ENCODE measurements around the gene MYL12B. TPM values are rescaled to one million over a fixed set of nuclear protein-coding genes. Genes with fewer than 3 reads are reported as not detected.

The MYL12B gene
- total RNA-seq, 3 donors from 2014 or later (not counting 1 experiment from before 2014, with no cell fraction given): 204 to 214 (median 210) TPM

DNA sequence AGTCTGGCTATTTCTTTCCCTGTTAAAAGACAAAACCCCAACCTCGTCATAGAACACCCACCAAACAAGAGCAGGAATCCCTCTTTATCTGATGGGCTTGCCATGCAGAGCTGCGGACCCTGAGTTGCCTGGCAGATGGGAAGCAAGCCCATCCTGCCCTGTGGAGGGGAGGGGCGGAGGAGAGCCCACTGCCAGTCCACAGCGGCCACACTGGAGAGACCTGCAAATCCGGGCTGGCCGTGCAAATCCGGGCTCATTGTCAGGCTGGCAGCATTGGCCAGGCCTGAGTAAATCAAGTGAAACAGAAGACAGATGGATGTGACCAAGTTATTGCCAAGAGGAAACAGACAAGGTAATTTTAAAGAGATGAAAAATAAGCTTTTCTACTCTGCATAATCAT is 22.0 kb downstream of the MYL12B start:
- H3K9me3 ChIP-seq (ENCODE audit: control insufficient read depth, insufficient read depth, low read length): no peaks in the 10 kb centered on the region
- Mint-ChIP-seq H3K36me3 (peaks cover 3% of the 10 kb centered on the region), H3K27me3 (ENCODE audit: low read depth in 2 of 2) (no peaks in the 10 kb centered on the region), H3K4me1 (peaks cover 0 to 6% of the 10 kb centered on the region in 2 donors), H3K9me3 (no peaks in the 10 kb centered on the region), H3K4me3 (no peak overlapping the region), H3K27ac (no peak overlapping the region)
- no peak for DNase-seq
- H3K4me1 ChIP-seq (ENCODE audit: control insufficient read depth, insufficient read depth, low read length): peaks cover 5% of the 10 kb centered on the region
- ATAC-seq: no peak
- H3K27me3 ChIP-seq (ENCODE audit: control insufficient read depth, insufficient read depth, low read length): no peaks in the 10 kb centered on the region
- WGBS (ENCODE audit: insufficient coverage): 90% methylated on average over 7 of the region's 7 CpGs
- intact Hi-C loops (cut with micrococcal nuclease): loop anchor here (10.0 kb wide), 1 partner anchor 711 kb away; no protein-coding TSS in a partner anchor
- H3K36me3 ChIP-seq (ENCODE audit: control insufficient read depth, insufficient read depth, low read length): peaks cover 2% of the 10 kb centered on the region
- no peak overlapping the region for H3K27ac ChIP-seq (ENCODE audit: low read length)
- TF ChIP-seq, protein P1, sequence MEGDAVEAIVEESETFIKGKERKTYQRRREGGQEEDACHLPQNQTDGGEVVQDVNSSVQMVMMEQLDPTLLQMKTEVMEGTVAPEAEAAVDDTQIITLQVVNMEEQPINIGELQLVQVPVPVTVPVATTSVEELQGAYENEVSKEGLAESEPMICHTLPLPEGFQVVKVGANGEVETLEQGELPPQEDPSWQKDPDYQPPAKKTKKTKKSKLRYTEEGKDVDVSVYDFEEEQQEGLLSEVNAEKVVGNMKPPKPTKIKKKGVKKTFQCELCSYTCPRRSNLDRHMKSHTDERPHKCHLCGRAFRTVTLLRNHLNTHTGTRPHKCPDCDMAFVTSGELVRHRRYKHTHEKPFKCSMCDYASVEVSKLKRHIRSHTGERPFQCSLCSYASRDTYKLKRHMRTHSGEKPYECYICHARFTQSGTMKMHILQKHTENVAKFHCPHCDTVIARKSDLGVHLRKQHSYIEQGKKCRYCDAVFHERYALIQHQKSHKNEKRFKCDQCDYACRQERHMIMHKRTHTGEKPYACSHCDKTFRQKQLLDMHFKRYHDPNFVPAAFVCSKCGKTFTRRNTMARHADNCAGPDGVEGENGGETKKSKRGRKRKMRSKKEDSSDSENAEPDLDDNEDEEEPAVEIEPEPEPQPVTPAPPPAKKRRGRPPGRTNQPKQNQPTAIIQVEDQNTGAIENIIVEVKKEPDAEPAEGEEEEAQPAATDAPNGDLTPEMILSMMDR (IDR thresholded peaks at IDR 0.05): no peak
- H3K4me3 ChIP-seq (ENCODE audit: low read length): no peak overlapping the region

DNA sequence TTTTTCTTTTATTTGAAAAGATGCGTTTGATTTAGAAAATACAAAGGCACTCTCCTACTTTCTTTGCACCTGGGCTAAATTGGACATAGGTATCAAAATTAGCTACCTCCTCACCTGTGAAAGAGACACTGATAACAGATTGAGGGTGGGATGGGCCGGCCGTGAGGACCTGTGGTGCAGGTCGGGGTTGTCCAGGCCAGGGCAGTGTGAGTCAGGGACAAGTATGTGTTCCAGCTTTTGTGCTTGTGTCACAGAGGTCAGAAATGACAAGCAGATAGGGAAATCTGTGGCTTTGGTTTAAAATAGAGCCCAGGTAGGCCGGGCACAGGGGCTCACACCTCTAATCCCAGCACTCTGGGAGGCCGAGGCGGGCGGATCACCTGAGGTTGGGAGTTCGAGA is 22.6 kb downstream of the MYL12B start:
- intact Hi-C loops (cut with micrococcal nuclease): loop anchor here (10.0 kb wide), 1 partner anchor 710 kb away; no protein-coding TSS in a partner anchor

DNA sequence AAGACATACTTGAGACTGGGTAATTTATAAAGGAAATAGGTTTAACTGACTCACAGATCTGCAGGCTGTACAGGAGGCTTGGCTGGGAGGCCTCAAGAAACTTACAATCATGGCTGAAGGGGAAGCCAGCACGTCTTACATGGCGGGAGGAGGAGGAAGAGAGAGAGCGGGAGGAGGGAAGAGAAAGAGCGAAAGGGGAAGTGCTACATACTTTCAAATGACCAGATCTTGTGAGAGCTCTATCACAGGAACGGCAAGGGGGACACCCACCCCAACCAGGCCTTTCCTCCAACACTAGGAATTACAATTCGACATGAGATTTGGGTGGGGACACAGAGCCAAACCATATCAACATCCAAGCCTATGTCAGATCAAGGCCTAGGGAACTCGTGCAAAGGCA is 24.2 kb downstream of the MYL12B start:
- intact Hi-C loops (cut with micrococcal nuclease): loop anchor here (10.0 kb wide), 1 partner anchor 709 kb away; no protein-coding TSS in a partner anchor
- H3K27ac Mint-ChIP-seq: no peak overlapping the region

More for the DNA sequence above, 22.6 kb downstream of the MYL12B start:
- TF ChIP-seq, protein P1 (IDR thresholded peaks at IDR 0.05): no peak
- H3K27me3 ChIP-seq (ENCODE audit: control insufficient read depth, insufficient read depth, low read length): no peaks in the 10 kb centered on the region
- no peaks in the 10 kb centered on the region for H3K9me3 ChIP-seq (ENCODE audit: control insufficient read depth, insufficient read depth, low read length)
- WGBS (ENCODE audit: insufficient coverage): 89% methylated on average over 9 of the region's 9 CpGs
- peaks cover 3% of the 10 kb centered on the region for H3K4me1 ChIP-seq (ENCODE audit: control insufficient read depth, insufficient read depth, low read length)
- no peaks in the 10 kb centered on the region for H3K4me1 Mint-ChIP-seq
- DNase-seq (no peak), ATAC-seq (no peak)
- no peak overlapping the region for H3K27ac Mint-ChIP-seq
- no peaks in the 10 kb centered on the region for H3K27me3 Mint-ChIP-seq (ENCODE audit: low read depth in 2 of 2)
- H3K27ac ChIP-seq (ENCODE audit: low read length): no peak overlapping the region
- H3K4me3 ChIP-seq (ENCODE audit: low read length): no peak overlapping the region
- no peaks in the 10 kb centered on the region for H3K36me3 Mint-ChIP-seq
- no peak overlapping the region for H3K4me3 Mint-ChIP-seq
- no peaks in the 10 kb centered on the region for H3K9me3 Mint-ChIP-seq
- H3K36me3 ChIP-seq (ENCODE audit: control insufficient read depth, insufficient read depth, low read length): no peaks in the 10 kb centered on the region

More for the DNA sequence above, 24.2 kb downstream of the MYL12B start:
- no peak overlapping the region for H3K4me3 ChIP-seq (ENCODE audit: low read length)
- H3K36me3 ChIP-seq (ENCODE audit: control insufficient read depth, insufficient read depth, low read length): no peaks in the 10 kb centered on the region
- H3K9me3 ChIP-seq (ENCODE audit: control insufficient read depth, insufficient read depth, low read length): no peaks in the 10 kb centered on the region
- TF ChIP-seq, protein P1 (IDR thresholded peaks at IDR 0.05): no peak
- DNase-seq (no peak), ATAC-seq (no peak)
- no peak overlapping the region for H3K4me3 Mint-ChIP-seq
- no peaks in the 10 kb centered on the region for H3K4me1 ChIP-seq (ENCODE audit: control insufficient read depth, insufficient read depth, low read length)
- 74% methylated on average over 5 of the region's 7 CpGs for WGBS (ENCODE audit: insufficient coverage)
- no peaks in the 10 kb centered on the region for H3K4me1 Mint-ChIP-seq
- peaks cover under 1 to 2% of the 10 kb centered on the region in 2 donors for H3K9me3 Mint-ChIP-seq
- no peaks in the 10 kb centered on the region for H3K27me3 ChIP-seq (ENCODE audit: control insufficient read depth, insufficient read depth, low read length)
- no peak overlapping the region for H3K27ac ChIP-seq (ENCODE audit: low read length)
- H3K36me3 Mint-ChIP-seq: peaks cover 7% of the 10 kb centered on the region
- H3K27me3 Mint-ChIP-seq (ENCODE audit: low read depth in 2 of 2): peaks cover 0 to 9% of the 10 kb centered on the region in 2 donors

All from natural killer cell (primary cell).